HL-60 (cell line): Measurements from ENCODE around the gene VDAC2.

ENCODE experiments used
- CTCF ChIP-seq: IDR thresholded peaks from one replicate; pipeline ENCODE4 v1.5.1; 2011; ENCODE audit warnings: low read length, control low read depth, inconsistent platforms; ENCODE audit not compliant: insufficient read depth
- POLR2AphosphoS5 ChIP-seq: IDR thresholded peaks from 2 replicates; pipeline ENCODE4 v1.6.1; 2012; ENCODE audit warnings: low read depth

GRCh38 chr10:75253281-75254220, 43.0 kb downstream of the VDAC2 start:
- no peak for TF ChIP-seq CTCF
- TF ChIP-seq POLR2AphosphoS5: no peak
